Measurements from ENCODE around the gene CLK4. TPM values are rescaled to one million over a fixed set of nuclear protein-coding genes. Genes with fewer than 3 reads are reported as not detected.

CLK4 gene
- 10 to 100 TPM; 16.0 to 59.0 (median 27.2) TPM for total RNA-seq

DNA sequence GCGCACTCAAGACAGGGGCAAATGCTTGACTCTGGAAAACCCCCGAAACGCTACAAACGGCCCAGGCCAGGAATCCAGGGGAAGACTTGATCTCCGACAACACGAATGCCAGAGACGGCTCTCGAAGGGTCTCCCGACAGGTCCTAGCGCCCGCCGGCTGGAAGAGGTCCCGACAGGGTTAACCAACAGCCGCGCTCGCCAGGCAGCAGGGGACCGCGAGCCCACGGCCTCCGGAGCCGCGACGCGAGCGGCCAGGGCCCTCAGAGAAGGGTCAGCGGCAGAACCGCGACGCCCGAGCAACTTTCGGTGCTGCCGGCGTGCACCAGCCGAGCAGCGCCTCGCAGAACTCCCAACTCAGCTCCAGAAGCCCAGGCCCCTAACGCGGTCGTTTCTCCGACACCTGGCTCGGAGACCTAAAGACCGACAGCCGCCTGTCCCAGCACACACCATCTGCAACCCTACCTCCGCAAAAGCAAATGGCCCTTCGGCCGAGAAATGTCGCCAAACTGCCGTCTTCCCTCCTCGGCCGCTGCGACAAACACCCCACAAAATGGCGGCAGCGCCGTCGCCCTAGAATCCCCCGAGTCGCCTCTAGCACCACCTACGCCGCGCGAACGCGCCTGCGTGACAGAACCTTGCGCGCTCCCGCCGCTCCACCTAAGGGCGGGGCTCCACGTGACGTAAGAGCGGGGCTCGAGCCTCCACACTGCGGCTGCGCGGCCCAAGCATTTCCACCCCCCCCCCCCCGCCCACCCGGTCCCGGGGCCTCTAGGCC, at the start of gene CLK4:
Gene CLK4, minus strand, starts transcription at position 567 of the 775 bp plus-strand sequence. CDS start 3,634 bp downstream, outside the sequence.
- Histone ChIP-seq H3K4me3 (peak within 1 kb of the TSS; percentile 53 to 82), H3K27ac (peak within 1 kb of the TSS; percentile 74 to 99 (median 97)), H3K9me3 (no peaks in the 10 kb centered on the region), H3K36me3 (peaks cover 5 to 15% of the 10 kb centered on the region in 2 donors), H3K4me1 (peaks cover 10 to 39% (median 16%) of the 10 kb centered on the region in 3 donors), H3K27me3 (no peaks in the 10 kb centered on the region)
- peak; percentile 94 for ATAC-seq
- TF ChIP-seq, protein P1, sequence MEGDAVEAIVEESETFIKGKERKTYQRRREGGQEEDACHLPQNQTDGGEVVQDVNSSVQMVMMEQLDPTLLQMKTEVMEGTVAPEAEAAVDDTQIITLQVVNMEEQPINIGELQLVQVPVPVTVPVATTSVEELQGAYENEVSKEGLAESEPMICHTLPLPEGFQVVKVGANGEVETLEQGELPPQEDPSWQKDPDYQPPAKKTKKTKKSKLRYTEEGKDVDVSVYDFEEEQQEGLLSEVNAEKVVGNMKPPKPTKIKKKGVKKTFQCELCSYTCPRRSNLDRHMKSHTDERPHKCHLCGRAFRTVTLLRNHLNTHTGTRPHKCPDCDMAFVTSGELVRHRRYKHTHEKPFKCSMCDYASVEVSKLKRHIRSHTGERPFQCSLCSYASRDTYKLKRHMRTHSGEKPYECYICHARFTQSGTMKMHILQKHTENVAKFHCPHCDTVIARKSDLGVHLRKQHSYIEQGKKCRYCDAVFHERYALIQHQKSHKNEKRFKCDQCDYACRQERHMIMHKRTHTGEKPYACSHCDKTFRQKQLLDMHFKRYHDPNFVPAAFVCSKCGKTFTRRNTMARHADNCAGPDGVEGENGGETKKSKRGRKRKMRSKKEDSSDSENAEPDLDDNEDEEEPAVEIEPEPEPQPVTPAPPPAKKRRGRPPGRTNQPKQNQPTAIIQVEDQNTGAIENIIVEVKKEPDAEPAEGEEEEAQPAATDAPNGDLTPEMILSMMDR (IDR thresholded peaks at IDR 0.05), result peak in 1 of 4 experiments; percentile 10
- TF ChIP-seq POLR2AphosphoS5 (IDR thresholded peaks at IDR 0.05) (peak; percentile 76), POLR2A (IDR thresholded peaks at IDR 0.05) (peak; percentile 55 to 61), EP300 (IDR thresholded peaks at IDR 0.05) (no peak)
- no CpG with 5 or more reads among the region's 79 CpGs for WGBS, 2 donors (ENCODE audit: low coverage in 1 of 2)

DNA sequence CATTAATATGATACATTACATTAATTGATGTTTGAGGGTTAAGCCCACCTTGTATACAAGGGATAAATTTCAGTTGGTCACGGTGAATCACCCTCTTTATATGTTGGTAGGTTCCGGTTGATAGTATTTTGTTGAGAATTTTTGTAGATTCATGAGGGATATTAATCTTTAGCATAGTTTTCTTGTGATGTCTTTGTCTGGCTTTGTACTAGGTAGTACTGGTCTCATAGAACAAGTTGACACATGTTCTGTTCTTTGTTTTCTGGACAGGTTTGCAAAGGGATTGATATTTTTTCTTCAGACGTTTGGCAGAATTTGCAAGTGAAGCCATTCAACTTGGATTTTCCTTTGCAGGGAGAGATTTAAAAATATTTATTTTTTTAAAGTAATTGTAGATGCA, 49.1 kb upstream of the CLK4 start:
- TF ChIP-seq POLR2AphosphoS5 (IDR thresholded peaks at IDR 0.05), result no peak
- TF ChIP-seq EP300 (IDR thresholded peaks at IDR 0.05), result no peak
- no peak for TF ChIP-seq POLR2A (IDR thresholded peaks at IDR 0.05)
- TF ChIP-seq, protein P1 (IDR thresholded peaks at IDR 0.05), result no peak
- Histone ChIP-seq H3K27ac (no peak overlapping the region), H3K9me3 (no peaks in the 10 kb centered on the region), H3K36me3 (no peaks in the 10 kb centered on the region), H3K4me3 (no peak overlapping the region), H3K4me1 (no peaks in the 10 kb centered on the region), H3K27me3 (peaks cover 5% of the 10 kb centered on the region)
- WGBS, 2 donors (ENCODE audit: low coverage in 1 of 2), result 36 to 56% methylated on average over 3 of the region's 3 CpGs
- ATAC-seq, result no peak

DNA sequence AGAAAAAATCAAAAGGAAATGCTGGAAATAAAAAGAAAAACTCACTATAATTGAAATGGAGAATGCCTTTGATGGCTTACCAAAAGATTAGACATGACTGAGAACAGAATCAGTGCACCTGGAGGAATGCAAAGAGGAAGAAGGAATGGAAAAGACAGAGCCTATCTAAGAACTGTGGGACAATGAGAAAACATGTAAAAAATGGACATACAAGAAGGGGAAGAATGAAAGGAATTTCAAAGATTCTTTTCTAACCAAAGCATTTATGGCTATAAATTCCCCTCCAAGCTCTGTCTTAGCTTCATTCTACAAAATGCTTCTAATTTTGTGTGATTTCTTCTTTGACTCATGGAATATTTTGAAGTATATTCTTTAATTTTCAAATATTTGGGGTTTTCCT, 47.5 kb upstream of the CLK4 start:
- Histone ChIP-seq H3K9me3 (no peaks in the 10 kb centered on the region), H3K36me3 (no peaks in the 10 kb centered on the region), H3K4me3 (no peak overlapping the region), H3K27me3 (peaks cover 1% of the 10 kb centered on the region), H3K27ac (no peak overlapping the region), H3K4me1 (no peaks in the 10 kb centered on the region)
- ATAC-seq, result no peak
- TF ChIP-seq, protein P1 (IDR thresholded peaks at IDR 0.05), result no peak
- TF ChIP-seq EP300 (IDR thresholded peaks at IDR 0.05) (no peak), POLR2AphosphoS5 (IDR thresholded peaks at IDR 0.05) (no peak), POLR2A (IDR thresholded peaks at IDR 0.05) (no peak)

DNA sequence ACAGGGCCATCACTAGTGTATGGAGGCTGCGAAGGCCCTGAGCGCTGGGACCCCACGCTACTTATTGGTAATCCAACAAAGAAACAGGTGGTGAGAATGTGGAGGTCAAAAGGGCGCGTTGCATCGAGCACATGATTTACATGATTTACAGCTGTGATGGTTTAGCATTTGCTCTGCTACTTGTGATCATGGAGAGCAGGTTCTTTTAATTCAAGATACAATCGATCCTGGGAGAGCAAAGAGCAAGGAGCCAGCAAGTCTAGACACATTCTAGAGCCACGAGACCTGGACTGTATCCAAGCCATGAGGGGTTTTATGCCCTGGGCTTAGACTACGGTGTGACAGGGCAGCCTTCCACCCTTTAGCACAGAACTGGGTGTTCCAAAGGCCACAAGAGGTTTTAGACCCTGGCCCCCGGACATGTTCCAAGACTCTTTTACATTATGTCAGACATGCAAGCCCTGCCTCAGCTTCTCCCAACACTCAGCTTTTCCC, 47.0 kb upstream of the CLK4 start:
- TF ChIP-seq POLR2A (IDR thresholded peaks at IDR 0.05), result no peak
- TF ChIP-seq, protein P1 (IDR thresholded peaks at IDR 0.05), result no peak
- TF ChIP-seq EP300 (IDR thresholded peaks at IDR 0.05), result no peak
- TF ChIP-seq POLR2AphosphoS5 (IDR thresholded peaks at IDR 0.05), result no peak
- Histone ChIP-seq H3K4me1 (no peaks in the 10 kb centered on the region), H3K36me3 (no peaks in the 10 kb centered on the region), H3K27me3 (no peaks in the 10 kb centered on the region), H3K9me3 (no peaks in the 10 kb centered on the region), H3K4me3 (no peak overlapping the region), H3K27ac (no peak overlapping the region)
- WGBS, 2 donors (ENCODE audit: low coverage in 1 of 2), result 67 to 69% methylated on average over 7 to 9 of the region's 10 CpGs
- ATAC-seq, result no peak

DNA sequence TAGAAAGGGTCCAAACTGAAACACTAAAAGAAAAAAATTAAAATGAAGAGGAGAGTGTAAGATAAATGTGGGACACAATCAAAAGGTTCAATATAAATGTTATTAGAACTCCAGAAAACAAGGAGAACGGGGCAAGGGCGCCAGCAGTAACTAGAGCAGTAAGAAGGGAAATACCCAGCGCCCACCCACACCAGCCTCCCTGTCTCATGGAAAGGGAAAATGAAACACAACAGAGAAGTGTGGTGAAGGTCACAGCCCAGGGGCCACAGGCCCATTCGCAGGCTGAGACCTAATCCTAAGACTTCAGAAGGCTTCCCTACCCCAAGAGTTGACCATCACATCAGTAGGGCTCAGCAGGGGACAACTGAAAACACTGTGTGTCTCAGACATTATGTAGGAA, 45.8 kb upstream of the CLK4 start:
- 85 to 96% methylated on average over 3 to 4 of the region's 4 CpGs for WGBS, 2 donors (ENCODE audit: low coverage in 1 of 2)
- TF ChIP-seq EP300 (IDR thresholded peaks at IDR 0.05) (no peak), POLR2A (IDR thresholded peaks at IDR 0.05) (no peak), POLR2AphosphoS5 (IDR thresholded peaks at IDR 0.05) (no peak)
- TF ChIP-seq, protein P1 (IDR thresholded peaks at IDR 0.05), result no peak
- Histone ChIP-seq H3K27me3 (no peaks in the 10 kb centered on the region), H3K9me3 (no peaks in the 10 kb centered on the region), H3K4me3 (no peak overlapping the region), H3K4me1 (no peaks in the 10 kb centered on the region), H3K27ac (no peak overlapping the region), H3K36me3 (no peaks in the 10 kb centered on the region)
- no peak for ATAC-seq

All from gastroesophageal sphincter (tissue), 4 donors.